ENCODE measurements around the gene GPR137C.

- TF ChIP-seq, protein P1, sequence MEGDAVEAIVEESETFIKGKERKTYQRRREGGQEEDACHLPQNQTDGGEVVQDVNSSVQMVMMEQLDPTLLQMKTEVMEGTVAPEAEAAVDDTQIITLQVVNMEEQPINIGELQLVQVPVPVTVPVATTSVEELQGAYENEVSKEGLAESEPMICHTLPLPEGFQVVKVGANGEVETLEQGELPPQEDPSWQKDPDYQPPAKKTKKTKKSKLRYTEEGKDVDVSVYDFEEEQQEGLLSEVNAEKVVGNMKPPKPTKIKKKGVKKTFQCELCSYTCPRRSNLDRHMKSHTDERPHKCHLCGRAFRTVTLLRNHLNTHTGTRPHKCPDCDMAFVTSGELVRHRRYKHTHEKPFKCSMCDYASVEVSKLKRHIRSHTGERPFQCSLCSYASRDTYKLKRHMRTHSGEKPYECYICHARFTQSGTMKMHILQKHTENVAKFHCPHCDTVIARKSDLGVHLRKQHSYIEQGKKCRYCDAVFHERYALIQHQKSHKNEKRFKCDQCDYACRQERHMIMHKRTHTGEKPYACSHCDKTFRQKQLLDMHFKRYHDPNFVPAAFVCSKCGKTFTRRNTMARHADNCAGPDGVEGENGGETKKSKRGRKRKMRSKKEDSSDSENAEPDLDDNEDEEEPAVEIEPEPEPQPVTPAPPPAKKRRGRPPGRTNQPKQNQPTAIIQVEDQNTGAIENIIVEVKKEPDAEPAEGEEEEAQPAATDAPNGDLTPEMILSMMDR (IDR thresholded peaks at IDR 0.05) = no peak
- no peak for TF ChIP-seq POLR2A (IDR thresholded peaks at IDR 0.05)
These were observed 6.3 kb upstream of the GPR137C start for GRCh38 chr14:52546318-52546670.

Data from uterus (tissue), 2 donors.